NCI-H2196 (cell line): ENCODE measurements around the gene TPO.
"Not testable (repeated sequence)": the region's sequence is repeated elsewhere in the genome, so short reads cannot be mapped to it uniquely, and the experiment has no call there.

Source experiments
- DNase-seq: peaks from one replicate; lab custom pipeline; 2025; ENCODE audit not compliant: unreplicated experiment; lab: John Stamatoyannopoulos, UW

TPO gene

GRCh38 chr2:1581257-1581964 is 168.1 kb downstream of the TPO start:
- not testable (repeated sequence) for DNase-seq

DNA sequence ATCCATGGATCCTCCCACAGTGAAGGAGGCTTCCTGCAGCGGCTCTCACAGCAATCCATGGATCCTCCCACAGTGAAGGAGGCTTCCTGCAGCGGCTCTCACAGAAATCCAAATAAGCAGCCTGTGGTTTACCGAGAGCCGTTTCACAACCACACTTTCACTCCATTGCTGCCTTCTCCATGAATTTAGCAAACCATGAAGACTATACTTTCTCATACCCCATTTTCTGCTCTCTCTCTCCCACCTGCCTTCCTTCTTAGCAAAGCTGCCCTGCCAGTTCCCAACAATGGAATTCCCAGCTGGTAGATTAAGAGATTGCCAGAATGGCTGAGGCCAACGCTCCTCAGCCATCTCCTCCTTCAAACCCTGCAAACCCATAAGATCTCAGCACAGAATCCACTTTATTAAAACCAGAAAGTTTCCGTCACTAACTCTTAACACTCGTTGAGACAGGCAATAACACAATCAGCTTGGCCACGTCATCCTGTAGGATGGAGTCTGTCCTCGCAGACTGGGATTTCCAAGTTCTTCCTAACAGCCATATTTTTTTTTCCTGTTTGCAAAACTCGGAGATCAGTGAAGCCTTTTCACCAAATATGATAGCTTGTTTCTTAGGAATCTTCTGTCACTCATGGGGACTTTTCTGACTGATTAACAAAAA is 168.8 kb downstream of the TPO start:
- no peak for DNase-seq

- DNase-seq = no peak
These were observed 169.7 kb downstream of the TPO start for GRCh38 chr2:1582891-1583341.

DNA sequence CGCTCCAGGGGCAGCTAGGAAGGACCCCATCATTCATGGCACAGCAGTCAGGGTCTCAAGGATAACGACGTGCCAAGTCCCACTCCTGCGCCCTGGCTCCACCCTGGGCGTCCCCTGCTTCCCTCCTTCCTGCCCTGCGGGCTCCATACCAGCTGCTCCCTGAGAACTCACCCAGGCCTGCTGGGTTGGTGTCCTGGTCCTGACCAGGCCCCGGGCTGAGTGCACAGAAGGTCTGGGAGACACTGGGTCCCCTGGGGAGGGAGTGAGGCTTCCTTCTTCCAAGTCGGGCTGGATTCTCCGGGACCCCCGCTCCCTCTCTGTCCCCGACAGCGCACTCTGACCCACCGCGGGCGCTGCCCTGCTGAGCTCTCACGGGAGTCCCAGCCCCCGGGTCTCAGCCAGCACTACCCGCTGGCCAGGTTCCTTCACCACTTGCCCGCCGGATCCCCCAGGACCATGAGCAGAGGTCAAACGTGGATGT is 170.8 kb downstream of the TPO start:
- no peak for DNase-seq

- no peak for DNase-seq
These were observed 171.6 kb downstream of the TPO start for GRCh38 chr2:1584691-1585485.

GRCh38 chr2:1585635-1586034 is 172.4 kb downstream of the TPO start:
- DNase-seq = no peak

DNA sequence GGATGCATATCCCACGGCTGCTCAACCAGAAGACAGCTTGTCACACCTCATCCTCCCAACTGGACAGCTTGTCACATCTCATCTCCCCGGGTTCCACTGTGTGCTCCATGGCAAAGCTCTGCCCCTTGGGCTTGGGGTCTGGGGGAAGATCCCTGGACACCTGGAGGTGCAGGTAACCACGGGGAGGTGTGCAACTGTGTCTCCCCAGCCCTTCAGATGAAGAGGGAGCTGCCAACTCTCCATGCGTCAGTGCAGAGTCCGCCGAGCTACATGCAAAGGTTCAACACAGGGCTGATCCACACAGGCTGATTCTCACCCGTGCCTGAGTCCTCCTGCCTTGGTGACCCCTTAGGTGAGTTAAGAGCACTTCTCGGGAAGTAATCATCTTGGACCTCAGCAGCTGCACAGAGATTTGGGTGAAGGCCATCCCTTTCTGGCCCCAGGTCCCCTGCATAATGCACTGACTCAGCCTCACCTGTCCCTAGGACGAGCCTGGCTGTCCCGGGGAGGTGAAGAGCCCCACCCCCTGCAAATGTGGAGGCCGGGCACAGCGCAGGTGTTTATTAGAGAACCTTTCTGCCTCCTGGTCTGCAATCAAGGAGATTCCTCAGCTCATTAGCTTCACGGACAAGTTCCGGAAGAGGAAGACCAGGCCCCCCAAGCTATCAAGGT is 173.1 kb downstream of the TPO start:
- DNase-seq = no peak

DNA sequence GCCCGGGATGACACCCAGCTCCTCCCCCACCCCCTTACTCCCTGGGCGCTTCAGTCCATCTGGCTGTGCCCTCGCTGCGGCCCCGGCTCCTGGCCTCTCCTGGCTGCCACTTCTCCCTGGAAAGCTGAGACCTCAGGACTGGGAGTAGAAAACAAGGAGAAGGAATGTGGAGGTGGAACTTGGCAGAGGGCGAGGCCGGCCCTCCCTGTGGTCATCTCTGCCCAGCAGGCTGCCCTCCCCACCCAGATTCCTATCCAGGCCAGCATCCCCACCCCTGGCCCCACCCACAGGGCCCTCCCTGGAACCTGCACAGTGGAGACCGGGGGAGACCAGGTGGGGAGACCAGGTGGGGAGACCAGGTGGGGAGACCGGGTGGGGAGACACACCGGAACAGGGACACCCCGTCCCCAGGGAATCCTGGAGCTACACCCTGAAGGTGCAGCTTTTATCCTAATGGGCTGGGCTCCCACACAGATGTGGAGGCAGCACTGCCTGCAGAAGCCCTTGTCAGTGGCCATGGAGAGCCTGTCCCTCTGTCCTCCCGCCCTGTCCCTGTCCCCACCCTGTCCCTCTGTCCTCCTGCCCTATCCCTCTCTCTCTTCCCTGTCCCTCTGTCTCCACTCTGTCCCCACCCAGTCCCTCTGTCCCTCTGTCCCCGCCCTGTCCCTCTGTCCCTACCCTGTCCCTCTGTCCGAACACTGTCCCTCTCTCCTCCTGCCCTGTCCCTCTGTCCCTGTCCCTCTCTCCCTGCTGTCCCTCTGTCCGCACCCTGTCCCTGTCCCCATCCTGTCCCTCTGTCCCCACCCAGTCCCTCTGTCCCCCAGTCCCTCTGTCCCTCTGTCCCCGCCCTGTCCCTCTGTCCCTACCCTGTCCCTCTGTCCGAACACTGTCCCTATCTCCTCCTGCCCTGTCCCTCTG is 173.9 kb downstream of the TPO start:
- DNase-seq = no peak

GRCh38 chr2:1588051-1588977 is 175.1 kb downstream of the TPO start:
- no peak for DNase-seq

DNA sequence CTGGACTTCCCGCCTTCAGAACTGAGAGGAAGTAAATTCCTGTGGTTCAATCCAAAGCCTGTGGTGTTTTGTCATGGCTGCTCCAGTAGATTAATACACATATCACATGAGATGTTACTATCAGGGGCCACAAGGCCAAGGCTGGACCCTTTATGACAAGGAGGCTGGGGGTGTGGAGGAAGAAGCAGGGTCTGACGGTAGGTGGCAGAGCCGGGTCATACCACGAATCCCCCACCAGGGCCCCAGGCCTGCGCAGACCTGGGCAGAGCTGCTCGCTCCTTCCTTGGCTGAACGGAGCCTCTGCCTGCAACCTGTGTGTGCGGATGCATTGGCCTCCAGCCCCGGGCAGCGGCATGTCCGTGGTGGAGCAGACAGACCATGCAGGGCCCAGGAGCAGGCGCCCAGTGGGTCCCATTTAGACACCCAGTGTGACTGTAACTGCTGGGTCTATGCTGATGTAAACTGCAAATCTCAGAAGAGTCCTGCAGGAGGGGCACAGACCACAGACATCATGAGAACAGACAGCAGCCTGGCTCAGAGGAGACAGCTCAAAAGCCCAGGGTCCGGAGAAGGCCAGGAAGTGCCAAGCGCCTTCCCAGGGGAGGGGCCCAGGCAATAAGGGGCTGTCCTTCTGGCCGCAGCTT is 175.8 kb downstream of the TPO start:
- no peak for DNase-seq

DNA sequence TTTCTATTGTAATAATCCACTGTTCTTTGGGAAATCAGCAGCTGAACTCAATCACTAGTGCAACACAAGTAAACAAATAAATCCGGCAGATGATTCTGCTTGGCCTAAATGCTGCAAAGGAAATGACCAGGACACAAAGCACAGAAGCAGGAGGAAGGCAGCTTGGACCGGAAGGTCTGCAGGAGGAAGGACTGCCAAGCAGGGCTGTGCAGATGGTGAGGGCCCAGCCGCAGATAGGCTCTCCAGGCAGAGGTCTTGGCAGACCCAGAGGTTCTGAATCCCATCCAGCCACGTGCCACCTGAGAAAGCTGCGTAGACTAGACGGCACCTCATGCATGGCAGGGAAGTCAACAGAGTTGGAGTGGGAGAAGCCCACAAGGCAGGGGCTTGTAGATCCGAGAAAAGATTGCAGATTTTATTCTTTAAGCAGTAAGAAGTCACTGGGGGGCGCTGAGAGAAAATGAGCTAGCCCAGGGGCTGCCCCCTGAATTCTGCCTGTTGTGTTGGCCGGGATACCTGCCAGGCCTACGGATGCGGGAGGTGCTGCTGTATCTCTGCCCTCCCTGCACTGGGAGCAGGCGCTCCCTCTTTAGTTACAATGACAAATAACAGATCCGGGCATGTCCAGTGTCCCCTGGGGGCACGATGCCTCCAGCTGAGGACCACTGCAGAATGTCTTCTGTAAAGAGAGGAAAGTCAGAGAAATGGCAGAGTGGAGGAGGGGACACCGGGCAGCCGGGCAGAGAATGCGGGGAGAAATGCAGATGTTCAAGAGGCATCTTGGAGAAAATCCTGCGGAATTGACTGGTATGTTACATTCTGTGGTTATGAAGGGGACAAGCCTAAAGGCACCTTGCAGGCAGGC is 177.6 kb downstream of the TPO start:
- DNase-seq = no peak

GRCh38 chr2:1591461-1591770 is 178.2 kb downstream of the TPO start:
- no peak for DNase-seq
